ENCODE results near the gene ZNF576.
"Not testable (repeated sequence)": the region's sequence is repeated elsewhere in the genome, so short reads cannot be mapped to it uniquely, and the experiment has no call there.

The ZNF576 gene

DNA sequence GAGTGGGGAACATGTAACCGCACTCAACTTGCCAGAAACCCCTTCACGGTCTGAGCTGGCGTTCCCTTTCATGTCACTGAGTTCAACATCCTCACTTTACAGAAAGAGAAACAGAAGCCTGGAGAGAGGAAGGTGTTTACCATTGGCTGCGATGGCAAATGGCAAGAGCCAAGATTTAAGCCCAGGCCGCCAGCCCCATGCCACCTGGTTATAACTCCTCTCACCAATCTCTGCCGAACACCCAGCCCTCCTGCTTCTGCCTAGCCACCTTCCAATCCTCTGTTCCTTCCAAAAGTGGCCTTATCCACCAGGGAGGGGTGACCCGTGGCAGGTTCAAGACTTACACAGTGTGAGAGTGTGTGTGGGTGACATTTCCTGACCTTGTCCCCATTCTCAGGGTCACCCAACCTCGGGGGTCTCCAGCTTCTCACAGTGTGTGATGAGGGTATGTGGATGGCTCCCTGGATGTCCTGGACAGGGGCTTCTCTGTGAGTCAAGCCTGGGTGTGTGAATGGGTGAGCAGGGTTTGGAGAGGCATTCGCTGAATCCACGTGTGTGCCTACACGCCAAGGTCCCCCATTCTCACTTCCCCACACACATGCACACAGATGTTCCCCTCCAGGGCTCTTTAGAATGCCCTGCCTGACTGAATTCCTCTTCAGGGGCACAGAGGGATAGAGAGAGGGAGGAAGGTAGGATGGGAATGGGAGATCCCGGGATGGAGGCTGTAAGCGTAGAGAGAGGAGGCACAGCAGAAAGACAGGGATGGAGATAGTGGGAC lies 42.0 kb downstream of the ZNF576 start:
- H3K9me3 ChIP-seq (ENCODE audit: control insufficient read depth, insufficient read depth, low read length) = no peaks in the 10 kb centered on the region
- no peaks in the 10 kb centered on the region for H3K36me3 ChIP-seq (ENCODE audit: insufficient read depth, low read length)
- no peak overlapping the region; the same call in 1 of the 2 replicates for H3K9ac ChIP-seq (ENCODE audit: low read depth, low read length)
- peaks cover 16% of the 10 kb centered on the region for H3K4me1 ChIP-seq (ENCODE audit: insufficient read depth, low read length)

DNA sequence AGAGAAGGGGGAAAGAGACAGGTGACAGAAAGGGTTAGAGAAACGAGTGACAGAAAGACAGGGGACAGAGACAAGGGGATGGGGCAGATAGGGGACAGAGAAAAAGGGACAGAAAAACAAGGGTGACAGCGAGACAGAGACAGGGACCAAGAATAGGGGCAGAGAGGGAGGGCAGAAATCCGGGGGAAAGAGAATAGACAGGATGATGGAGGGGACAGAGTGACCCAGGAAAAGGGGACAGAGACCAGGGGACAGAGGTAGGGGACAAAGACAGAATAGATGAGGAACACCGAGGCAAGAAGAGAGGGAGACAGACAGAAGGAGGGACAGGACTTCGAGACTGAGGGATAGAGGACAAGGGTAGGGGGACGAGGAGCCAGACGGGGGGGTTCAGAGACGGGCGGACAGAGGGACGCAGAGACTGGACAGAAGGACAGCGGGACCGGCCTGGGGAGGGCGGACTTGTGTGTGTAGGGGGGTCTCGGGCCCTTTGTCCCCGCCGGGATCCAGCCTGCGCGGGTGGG lies 42.7 kb downstream of the ZNF576 start:
- H3K9me3 ChIP-seq (ENCODE audit: control insufficient read depth, insufficient read depth, low read length) = no peaks in the 10 kb centered on the region
- H3K36me3 ChIP-seq (ENCODE audit: insufficient read depth, low read length) = no peaks in the 10 kb centered on the region
- peak overlapping the region; percentile 57 for H3K9ac ChIP-seq (ENCODE audit: low read depth, low read length)
- H3K4me1 ChIP-seq (ENCODE audit: insufficient read depth, low read length) = peaks cover 15% of the 10 kb centered on the region

DNA sequence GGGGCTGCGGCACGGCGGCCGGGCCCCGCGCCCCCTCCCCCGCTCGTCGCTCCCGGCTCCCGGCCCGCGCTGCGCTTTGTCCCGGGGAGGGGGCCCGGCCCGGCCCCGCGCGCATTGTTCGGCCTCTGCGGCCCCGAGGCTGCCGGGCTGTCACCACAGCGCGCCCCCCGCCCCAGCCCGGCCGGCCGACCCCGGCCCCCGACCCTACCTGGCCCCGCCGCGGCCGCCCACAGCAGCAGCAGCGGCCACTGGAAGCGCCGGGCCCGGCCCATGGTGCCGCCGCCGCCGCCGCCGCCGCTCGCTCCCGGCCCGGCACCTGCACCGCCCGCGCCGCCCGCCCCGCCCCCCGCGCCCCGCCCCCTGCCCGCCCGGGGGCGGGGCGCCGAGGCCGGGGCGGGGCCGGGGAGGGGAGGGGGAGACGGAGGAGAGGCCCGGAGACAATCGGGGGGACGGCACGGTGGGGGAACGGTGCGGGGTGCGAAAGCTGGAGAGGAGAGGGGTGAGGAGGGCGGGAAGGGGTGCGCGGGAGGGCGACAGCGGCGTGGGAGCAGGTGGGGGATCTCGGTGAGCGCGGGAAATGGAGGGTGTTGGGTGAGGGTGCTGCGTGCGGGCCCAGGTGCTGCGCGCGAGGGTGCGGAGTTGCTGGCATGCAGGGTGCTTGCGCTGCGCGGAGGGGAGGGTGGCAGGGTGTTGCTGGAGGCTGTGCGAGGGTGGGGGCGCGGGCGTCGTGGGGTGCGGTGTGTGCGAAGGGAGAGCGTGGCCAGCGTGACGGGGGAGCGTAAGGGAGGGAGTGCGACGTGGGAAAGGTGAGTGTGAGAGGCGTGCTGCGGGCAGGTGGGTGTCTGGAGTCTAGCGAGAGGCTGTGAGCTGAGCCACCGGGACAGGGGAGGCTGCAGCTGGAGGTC lies 43.4 kb downstream of the ZNF576 start, which contains the start of gene CADM4:
TSS of gene CADM4 (minus strand) at position 332 of the 905 bp plus-strand sequence. CDS start at position 272, 60 bp downstream.
- Histone ChIP-seq H3K9me3 (ENCODE audit: control insufficient read depth, insufficient read depth, low read length) (no peaks in the 10 kb centered on the region), H3K9ac (ENCODE audit: low read depth, low read length) (peak within 1 kb of the TSS; percentile 71), H3K36me3 (ENCODE audit: insufficient read depth, low read length) (no peaks in the 10 kb centered on the region), H3K4me1 (ENCODE audit: insufficient read depth, low read length) (peaks cover 13% of the 10 kb centered on the region)

DNA sequence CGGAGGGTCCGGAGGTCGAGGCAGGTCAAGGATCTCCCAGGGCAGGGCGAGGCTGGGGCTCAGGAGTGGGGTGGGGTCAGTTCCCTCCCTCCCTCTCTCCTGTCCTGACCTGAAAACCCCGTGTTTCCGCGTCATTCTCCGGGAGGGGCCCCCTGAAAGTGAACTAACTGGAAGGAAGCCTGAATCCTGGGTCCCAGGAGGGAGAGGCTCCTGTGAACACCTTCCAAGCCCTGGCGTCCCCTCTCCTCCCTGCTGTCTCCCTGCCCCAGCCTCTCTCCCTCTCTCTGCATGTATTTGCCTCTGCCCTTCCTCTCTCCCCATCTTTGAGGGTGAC lies 44.0 kb downstream of the ZNF576 start:
- no peaks in the 10 kb centered on the region for H3K9me3 ChIP-seq (ENCODE audit: control insufficient read depth, insufficient read depth, low read length)
- H3K9ac ChIP-seq (ENCODE audit: low read depth, low read length) = peak overlapping the region; percentile 71; the same call in 1 of the 2 replicates
- H3K36me3 ChIP-seq (ENCODE audit: insufficient read depth, low read length) = no peaks in the 10 kb centered on the region
- H3K4me1 ChIP-seq (ENCODE audit: insufficient read depth, low read length) = peaks cover 13% of the 10 kb centered on the region

DNA sequence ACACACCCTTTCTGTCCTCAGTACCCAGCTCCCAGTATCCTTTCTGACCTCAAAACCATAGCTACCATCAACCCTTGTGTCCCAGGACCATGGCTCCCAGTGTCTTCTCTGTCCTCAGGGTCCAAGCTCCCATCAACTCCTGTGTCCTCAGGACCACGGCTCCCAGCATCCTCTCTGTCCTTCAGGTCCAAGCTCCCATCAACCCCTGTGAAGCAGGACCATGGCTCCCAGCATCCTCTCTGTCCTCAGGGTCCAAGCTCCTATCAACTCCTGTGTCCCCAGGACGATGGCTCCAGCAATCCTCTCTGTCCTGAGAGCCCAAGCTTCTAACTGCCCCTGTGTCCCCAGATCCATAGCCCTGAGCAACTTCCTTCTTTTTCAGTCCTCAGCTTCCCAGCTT lies 44.9 kb downstream of the ZNF576 start:
- no peaks in the 10 kb centered on the region for H3K9me3 ChIP-seq (ENCODE audit: control insufficient read depth, insufficient read depth, low read length)

DNA sequence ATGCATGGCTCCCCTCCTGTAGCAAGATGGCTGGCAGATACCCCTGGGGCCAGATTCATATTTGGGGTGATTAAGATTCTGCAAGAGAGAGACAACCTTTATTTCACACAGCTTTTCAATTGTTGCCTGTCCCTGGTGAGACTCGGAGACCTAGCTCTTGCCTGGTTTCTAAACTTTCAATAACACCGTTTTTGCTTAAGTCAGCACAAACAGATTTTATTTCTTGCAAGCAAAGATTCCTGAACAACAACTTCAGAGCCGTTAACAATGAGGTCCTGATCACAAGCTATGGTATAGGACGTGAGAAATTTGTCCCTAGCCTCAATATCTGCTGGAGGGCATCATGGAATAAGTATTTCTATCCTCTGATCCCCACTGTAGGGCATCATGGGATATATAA lies 46.1 kb downstream of the ZNF576 start:
- no peak overlapping the region for H3K9ac ChIP-seq (ENCODE audit: low read depth, low read length)
- no peaks in the 10 kb centered on the region for H3K36me3 ChIP-seq (ENCODE audit: insufficient read depth, low read length)
- no peaks in the 10 kb centered on the region for H3K9me3 ChIP-seq (ENCODE audit: control insufficient read depth, insufficient read depth, low read length)
- peaks cover 6% of the 10 kb centered on the region; the same call in 1 of the 2 replicates for H3K4me1 ChIP-seq (ENCODE audit: insufficient read depth, low read length)

More for the DNA sequence above, 44.9 kb downstream of the ZNF576 start:
- Histone ChIP-seq H3K4me1 (ENCODE audit: insufficient read depth, low read length) (peaks cover 7% of the 10 kb centered on the region), H3K9ac (ENCODE audit: low read depth, low read length) (no peak overlapping the region), H3K36me3 (ENCODE audit: insufficient read depth, low read length) (no peaks in the 10 kb centered on the region)

DNA sequence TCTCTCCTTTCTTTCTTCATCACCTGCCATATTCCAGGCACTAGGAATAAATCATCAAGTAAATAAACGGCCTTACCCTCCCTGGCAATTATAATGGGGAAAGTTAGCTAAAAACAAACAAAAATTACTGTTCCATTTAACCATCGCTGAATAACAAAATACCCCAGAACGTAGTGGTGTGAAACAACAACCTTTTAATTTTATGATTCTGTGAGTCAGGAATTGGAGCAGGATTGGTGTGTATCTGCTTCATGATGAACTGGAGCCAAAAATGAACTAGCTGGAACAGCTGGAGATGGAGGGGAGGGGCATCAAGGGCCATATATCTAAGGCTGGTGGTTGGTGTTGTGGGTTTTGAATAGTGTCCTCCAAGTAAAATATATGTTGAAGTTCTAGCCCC lies 46.9 kb downstream of the ZNF576 start:
- Histone ChIP-seq H3K9me3 (ENCODE audit: control insufficient read depth, insufficient read depth, low read length) (no peaks in the 10 kb centered on the region), H3K4me1 (ENCODE audit: insufficient read depth, low read length) (peaks cover 5% of the 10 kb centered on the region; the same call in 1 of the 2 replicates), H3K9ac (ENCODE audit: low read depth, low read length) (no peak overlapping the region), H3K36me3 (ENCODE audit: insufficient read depth, low read length) (no peaks in the 10 kb centered on the region)

DNA sequence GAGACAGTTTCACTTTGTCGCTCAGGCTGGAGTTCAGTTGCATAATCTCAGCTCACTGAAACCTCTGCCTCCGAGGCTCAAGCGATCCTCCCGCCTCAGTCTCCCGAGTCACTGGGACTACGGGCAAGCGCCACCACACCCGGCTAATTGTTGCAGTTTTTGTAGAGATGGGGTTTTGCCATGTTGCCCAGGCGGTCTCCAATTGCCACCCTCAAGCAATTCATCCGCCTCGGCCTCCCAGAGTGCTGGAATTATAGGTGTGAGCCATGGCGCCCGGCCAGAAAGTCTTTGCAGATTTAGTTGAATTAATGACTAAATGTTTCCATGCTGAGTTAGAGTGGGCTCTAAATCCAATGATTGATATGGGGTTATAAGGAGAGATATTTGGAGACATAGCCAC lies 47.8 kb downstream of the ZNF576 start:
- Histone ChIP-seq H3K9ac (ENCODE audit: low read depth, low read length) (no peak overlapping the region), H3K9me3 (ENCODE audit: control insufficient read depth, insufficient read depth, low read length) (no peaks in the 10 kb centered on the region), H3K36me3 (ENCODE audit: insufficient read depth, low read length) (no peaks in the 10 kb centered on the region), H3K4me1 (ENCODE audit: insufficient read depth, low read length) (no peaks in the 10 kb centered on the region; the same call in 1 of the 2 replicates)

DNA sequence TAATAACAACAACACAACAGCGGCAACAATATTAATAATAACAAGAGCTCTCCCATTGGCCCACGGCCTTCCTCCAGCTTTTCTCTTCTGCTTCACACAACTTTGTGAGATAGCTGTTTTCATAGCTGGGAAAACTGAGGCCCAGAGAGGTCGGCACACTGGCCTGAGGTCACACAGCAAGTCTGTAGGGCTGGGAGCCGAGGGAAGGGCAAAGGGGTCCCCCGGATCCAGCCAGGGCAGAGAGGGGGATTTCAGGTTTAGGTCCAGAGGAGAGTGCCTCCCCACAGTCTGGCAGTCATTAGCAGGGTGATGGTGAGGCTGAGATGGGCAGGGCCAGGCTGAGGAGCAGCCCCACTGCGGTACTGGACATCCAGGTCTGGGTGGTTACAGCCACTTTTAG lies 52.2 kb downstream of the ZNF576 start:
- Histone ChIP-seq H3K9me3 (ENCODE audit: control insufficient read depth, insufficient read depth, low read length) (no peaks in the 10 kb centered on the region), H3K9ac (ENCODE audit: low read depth, low read length) (no peak overlapping the region), H3K4me1 (ENCODE audit: insufficient read depth, low read length) (no peaks in the 10 kb centered on the region), H3K36me3 (ENCODE audit: insufficient read depth, low read length) (no peaks in the 10 kb centered on the region)

DNA sequence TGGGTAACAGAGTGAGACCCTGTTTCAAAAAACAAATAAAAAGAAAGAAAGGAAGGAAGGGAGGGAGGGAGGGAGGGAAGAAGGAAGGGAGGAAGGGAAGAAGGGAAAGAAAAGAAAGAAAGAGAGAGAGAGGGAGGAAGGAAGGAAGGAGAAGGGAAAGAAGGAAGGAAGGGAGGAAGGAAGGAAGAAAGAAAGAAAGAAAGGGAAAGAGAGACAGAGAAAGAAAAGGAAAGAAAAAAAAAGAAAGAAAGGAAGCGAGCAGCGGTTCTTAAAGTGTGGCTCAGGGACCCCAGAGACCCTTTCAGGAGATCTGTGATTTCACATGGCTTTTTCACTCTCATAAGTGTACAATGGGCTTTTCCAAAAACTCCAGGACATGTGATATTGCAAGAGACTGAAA lies 53.1 kb downstream of the ZNF576 start:
- H3K36me3 ChIP-seq (ENCODE audit: insufficient read depth, low read length) = no peaks in the 10 kb centered on the region
- no peaks in the 10 kb centered on the region for H3K4me1 ChIP-seq (ENCODE audit: insufficient read depth, low read length)
- no peak overlapping the region for H3K9ac ChIP-seq (ENCODE audit: low read depth, low read length)
- no peaks in the 10 kb centered on the region for H3K9me3 ChIP-seq (ENCODE audit: control insufficient read depth, insufficient read depth, low read length)

DNA sequence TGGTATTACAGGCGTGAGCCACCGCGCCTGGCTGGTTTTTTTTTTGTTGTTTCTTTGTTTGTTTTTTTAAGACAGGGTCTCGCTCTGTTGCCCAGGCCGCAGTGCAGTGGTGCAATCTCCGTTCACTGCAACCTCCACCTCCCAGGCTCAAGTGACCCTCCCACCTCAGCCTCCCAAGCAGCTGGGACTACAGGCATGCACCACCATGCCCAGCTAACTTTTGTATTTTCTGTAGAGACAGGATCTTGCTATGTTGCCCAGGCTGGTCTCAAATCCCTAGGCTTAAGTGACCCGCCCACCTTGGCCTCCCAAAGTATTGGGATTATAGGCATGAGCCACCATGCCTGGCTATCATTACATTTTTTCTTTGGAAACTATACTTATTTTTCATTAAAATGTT lies 53.9 kb downstream of the ZNF576 start:
- H3K36me3 ChIP-seq (ENCODE audit: insufficient read depth, low read length); H3K9me3 ChIP-seq (ENCODE audit: control insufficient read depth, insufficient read depth, low read length); H3K4me1 ChIP-seq (ENCODE audit: insufficient read depth, low read length); H3K9ac ChIP-seq (ENCODE audit: low read depth, low read length): not testable (repeated sequence)
